Activated CD8-positive, alpha-beta T cell treated with anti-CD3 and anti-CD28 coated beads for 36 hours (primary cell): ENCODE results near the gene PTPRCAP. TPM values are rescaled to one million over a fixed set of nuclear protein-coding genes. Genes with fewer than 3 reads are reported as not detected.
"Not testable (repeated sequence)": the region's sequence is repeated elsewhere in the genome, so short reads cannot be mapped to it uniquely, and the experiment has no call there.

ENCODE experiments used
- ATAC-seq: fragments of 200-7000 bp; cut with Tn5 transposase; one replicate; pipeline ENCODE4 v1.10.0; 2021; ENCODE audit warnings: mild to moderate bottlenecking, moderate library complexity
- CTCF ChIA-PET: fragments of 350-600 bp; sonication (Branson Sonifier 250); formaldehyde crosslinking; loops from one replicate; lab custom pipeline; 2021; ENCODE audit warnings: antibody characterized with exemption; lab: Charles Lee
- POLR2A ChIA-PET: fragments of 350-600 bp; sonication (Branson Sonifier 250); formaldehyde crosslinking; loops from one replicate; lab custom pipeline; 2021; ENCODE audit warnings: antibody characterized with exemption; lab: Charles Lee
- DNase-seq: peaks from one replicate; pipeline ENCODE4 v3.0.0-alpha.2; 2020
- H3K27ac Mint-ChIP-seq: one replicate; pipeline ENCODE4 v1.8.0; 2021; ENCODE audit warnings: mild to moderate bottlenecking, mixed read lengths
- H3K27me3 Mint-ChIP-seq: one replicate; pipeline ENCODE4 v1.8.0; 2021; ENCODE audit warnings: mixed read lengths
- H3K36me3 Mint-ChIP-seq: one replicate; pipeline ENCODE4 v1.8.0; 2021; ENCODE audit warnings: low read depth, mixed read lengths
- H3K4me1 Mint-ChIP-seq: one replicate; pipeline ENCODE4 v1.8.0; 2021; ENCODE audit warnings: low read depth, mixed read lengths
- H3K4me3 Mint-ChIP-seq: one replicate; pipeline ENCODE4 v1.8.0; 2021; ENCODE audit warnings: mild to moderate bottlenecking, moderate library complexity, mixed read lengths
- H3K9me3 Mint-ChIP-seq: one replicate; pipeline ENCODE4 v1.8.0; 2021; ENCODE audit warnings: mixed read lengths
- intact Hi-C: fragments of 100-400 bp; cut with micrococcal nuclease; formaldehyde crosslinking; loops from one replicate; pipeline ENCODE4 v1.10.0; 2022
- total RNA-seq, 2 experiments: library from RNA; stranded (reverse); gene quantifications; one replicate each; pipeline ENCODE4 v1.2.3, GENCODE V29; 2021
- TF ChIP-seq, protein P1 (sequence below): fragments of 200-600 bp; IDR thresholded peaks from one replicate; pipeline ENCODE4 v1.8.0; 2022; ENCODE audit warnings: antibody characterized with exemption, mild to moderate bottlenecking

The PTPRCAP gene
- total RNA-seq, 2 experiments from 2014 or later = 107 to 114 TPM

DNA sequence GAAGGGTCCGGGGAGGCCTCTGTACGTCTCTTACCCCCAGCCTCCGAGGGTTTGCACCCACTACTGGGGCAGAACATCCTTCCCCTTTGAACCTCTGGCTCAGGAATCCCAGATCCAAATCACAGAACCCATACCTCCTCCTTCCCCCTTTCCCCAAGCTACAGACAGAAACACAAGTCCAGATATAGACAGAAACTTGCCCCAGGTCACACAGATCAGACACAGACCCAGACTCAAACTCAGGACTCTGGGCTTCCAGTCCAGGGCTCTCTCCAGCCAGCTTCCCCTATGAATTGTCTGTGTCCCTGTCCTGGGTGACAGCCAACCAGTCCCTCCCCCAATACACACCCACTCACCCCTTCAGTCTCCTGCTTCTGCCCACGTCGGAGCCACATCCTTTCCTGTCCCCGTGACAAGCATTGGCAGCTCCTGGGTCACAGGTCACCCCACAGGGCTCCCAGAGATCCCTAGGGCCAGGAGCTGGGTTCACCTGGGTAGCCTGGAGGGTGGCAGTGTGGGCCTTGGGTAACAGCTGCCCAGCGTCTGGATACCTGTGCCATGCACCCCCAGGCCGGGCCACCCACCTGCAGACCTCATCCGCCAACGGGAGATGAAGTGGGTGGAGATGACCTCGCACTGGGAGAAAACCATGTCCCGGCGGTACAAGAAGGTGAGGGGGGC, 32.8 kb downstream of the PTPRCAP start:
- TF ChIP-seq, protein P1, sequence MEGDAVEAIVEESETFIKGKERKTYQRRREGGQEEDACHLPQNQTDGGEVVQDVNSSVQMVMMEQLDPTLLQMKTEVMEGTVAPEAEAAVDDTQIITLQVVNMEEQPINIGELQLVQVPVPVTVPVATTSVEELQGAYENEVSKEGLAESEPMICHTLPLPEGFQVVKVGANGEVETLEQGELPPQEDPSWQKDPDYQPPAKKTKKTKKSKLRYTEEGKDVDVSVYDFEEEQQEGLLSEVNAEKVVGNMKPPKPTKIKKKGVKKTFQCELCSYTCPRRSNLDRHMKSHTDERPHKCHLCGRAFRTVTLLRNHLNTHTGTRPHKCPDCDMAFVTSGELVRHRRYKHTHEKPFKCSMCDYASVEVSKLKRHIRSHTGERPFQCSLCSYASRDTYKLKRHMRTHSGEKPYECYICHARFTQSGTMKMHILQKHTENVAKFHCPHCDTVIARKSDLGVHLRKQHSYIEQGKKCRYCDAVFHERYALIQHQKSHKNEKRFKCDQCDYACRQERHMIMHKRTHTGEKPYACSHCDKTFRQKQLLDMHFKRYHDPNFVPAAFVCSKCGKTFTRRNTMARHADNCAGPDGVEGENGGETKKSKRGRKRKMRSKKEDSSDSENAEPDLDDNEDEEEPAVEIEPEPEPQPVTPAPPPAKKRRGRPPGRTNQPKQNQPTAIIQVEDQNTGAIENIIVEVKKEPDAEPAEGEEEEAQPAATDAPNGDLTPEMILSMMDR = no peak
- Mint-ChIP-seq H3K36me3 (peaks cover 56% of the 10 kb centered on the region), H3K4me1 (peaks cover 41% of the 10 kb centered on the region), H3K9me3 (no peaks in the 10 kb centered on the region), H3K27me3 (no peaks in the 10 kb centered on the region), H3K4me3 (peak overlapping the region; percentile 87), H3K27ac (peak overlapping the region; percentile 86)
- POLR2A ChIA-PET = interaction anchor here (0.7 to 6.6 kb wide), 12 partner anchors 8 to 164 kb away, joined by 3 to 130 read pairs (median 4); partner anchors contain the start of gene PTPRCAP
- intact Hi-C loops = loop anchor here (10.0 kb wide), 1 partner anchor 80 kb away; the partner anchor contains the start of gene AIP
- DNase-seq (peak; percentile 78), ATAC-seq (no peak)
- CTCF ChIA-PET = interaction anchor here (0.8 to 3.5 kb wide), 11 partner anchors 8 to 117 kb away, joined by 3 to 18 read pairs (median 5); partner anchors contain the start of genes RAD9A and TMEM134

DNA sequence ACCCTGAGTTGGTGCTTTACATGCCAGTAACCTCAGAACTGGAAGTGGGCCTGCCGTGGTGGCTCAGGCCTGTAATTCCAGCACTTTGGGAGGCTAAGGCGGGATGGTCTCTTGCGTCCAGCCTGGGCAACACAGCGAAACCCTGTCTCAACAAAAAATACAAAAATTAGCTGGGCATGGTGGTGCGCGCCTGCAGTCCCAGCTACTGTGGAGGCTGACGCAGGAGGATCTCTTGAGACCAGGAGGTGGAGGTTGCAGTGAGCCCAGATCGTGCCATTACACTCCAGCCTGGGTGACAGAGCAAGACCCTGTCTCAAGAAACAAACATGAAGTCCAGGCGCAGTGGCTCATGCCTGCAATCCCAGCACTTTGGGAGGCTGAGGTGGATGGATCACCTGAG, 34.4 kb downstream of the PTPRCAP start:
- ATAC-seq, H3K27me3 Mint-ChIP-seq, H3K9me3 Mint-ChIP-seq: not testable (repeated sequence)
- ChIA-PET POLR2A (interaction anchor here (0.6 to 6.6 kb wide), 10 partner anchors 9 to 128 kb away, joined by 3 to 130 read pairs (median 11); partner anchors contain the start of genes PTPRCAP and RAD9A), CTCF (interaction anchor here (0.9 to 3.5 kb wide), 6 partner anchors 10 to 82 kb away, joined by 3 to 21 read pairs (median 6); partner anchors contain the start of gene TMEM134)
- peak; percentile 19 for DNase-seq
- Mint-ChIP-seq H3K27ac (peak overlapping the region; percentile 86), H3K4me3 (peak overlapping the region; percentile 87), H3K36me3 (peaks cover 59% of the 10 kb centered on the region), H3K4me1 (peaks cover 38% of the 10 kb centered on the region)
- intact Hi-C loops = loop anchor here (10.0 kb wide), 1 partner anchor 82 kb away; the partner anchor contains the start of gene AIP

DNA sequence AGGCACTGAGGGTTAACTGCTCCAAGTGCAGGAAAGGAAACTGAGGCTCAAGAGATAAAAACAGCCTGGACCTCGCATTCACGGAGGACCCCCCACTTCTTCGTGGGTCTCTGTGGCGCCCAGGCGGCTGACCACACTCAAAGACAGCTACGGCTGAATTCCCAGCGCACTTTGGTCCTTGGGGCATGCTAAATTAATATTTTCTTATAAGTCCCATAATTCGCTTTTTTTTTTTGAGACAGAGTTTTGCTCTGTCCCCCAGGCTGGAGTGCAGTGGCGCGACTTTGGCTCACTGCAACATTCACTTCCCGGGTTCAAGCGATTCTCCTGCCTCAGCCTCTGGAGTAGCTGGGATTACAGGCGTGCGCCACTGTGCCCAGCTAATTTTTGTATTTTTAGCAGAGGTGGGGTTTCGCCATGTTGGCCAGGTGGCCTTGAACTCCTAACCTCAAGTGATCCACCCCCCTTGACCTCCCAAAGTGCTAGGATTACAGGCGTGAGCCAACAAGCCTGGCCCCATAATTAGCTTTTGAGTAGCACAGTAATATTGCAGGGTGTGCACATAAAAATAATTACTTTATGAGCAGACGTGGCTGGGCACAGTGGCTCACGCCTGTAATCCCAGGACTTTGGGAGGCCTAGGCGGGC, 35.2 kb downstream of the PTPRCAP start:
- intact Hi-C loops = loop anchor here (10.0 kb wide), 1 partner anchor 82 kb away; the partner anchor contains the start of gene AIP
- not testable (repeated sequence) for DNase-seq, H3K9me3 Mint-ChIP-seq, ATAC-seq, H3K27me3 Mint-ChIP-seq
- ChIA-PET CTCF (interaction anchor here (0.7 to 3.5 kb wide), 18 partner anchors 10 to 181 kb away, joined by 3 to 21 read pairs (median 6); partner anchors contain the start of genes GSTP1, PITPNM1, POLD4 and PTPRCAP), POLR2A (interaction anchor here (0.6 to 6.6 kb wide), 17 partner anchors 10 to 162 kb away, joined by 3 to 130 read pairs (median 6); partner anchors contain the start of genes PITPNM1, PTPRCAP, RAD9A and RPS6KB2)
- H3K27ac Mint-ChIP-seq = peak overlapping the region; percentile 86
- H3K4me3 Mint-ChIP-seq = peak overlapping the region; percentile 87
- peaks cover 39% of the 10 kb centered on the region for H3K4me1 Mint-ChIP-seq
- H3K36me3 Mint-ChIP-seq = peaks cover 58% of the 10 kb centered on the region

DNA sequence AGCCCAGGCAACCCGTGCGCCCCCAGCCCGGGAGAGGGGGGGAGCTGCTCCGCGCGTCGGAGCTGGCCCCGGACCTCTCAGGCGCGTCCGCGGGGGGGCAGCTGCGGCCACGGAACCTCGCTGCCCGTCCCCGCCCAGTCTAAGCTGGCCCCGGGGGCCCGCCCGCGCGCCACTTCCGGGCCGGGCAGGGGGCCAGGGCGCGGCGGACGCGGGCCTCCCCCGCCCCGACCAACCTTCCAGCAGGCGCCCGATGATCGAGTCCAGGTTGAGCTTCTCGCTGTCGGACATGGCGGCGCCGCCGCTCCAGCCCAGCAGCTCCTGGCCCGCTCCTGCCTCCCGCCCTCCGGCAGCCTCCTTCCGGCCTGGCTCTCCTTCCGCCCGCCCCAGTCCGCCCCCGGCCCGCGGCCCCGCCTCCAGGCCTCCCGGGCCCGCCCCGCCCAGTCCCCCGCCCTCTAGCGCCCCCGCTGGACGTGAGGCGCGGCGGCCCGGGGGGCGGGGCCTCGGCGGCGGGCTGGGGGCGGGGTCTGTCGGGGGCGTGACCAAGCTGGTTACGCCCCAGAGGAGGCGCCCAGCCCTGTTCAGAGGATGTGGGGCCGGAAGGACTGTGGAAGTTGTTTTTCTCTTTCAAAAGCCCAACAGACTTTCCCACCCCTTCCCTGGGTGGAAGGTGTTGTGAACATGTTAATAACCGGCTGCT, 35.8 kb downstream of the PTPRCAP start, which contains the start of gene PPP1CA:
TSS of gene PPP1CA (minus strand) at position 364 of the 697 bp plus-strand sequence. CDS start at position 288, 76 bp downstream.
- ChIA-PET POLR2A (interaction anchor here (0.6 to 6.6 kb wide), 20 partner anchors 10 to 178 kb away, joined by 3 to 130 read pairs (median 4); partner anchors contain the start of genes AIP, PITPNM1, PTPRCAP and RAD9A), CTCF (interaction anchor here (0.7 to 3.5 kb wide), 21 partner anchors 10 to 182 kb away, joined by 3 to 21 read pairs (median 6); partner anchors contain the start of genes GSTP1, PITPNM1, POLD4 and PTPRCAP)
- DNase-seq (peak; percentile 91), ATAC-seq (peak; percentile 73)
- H3K36me3 Mint-ChIP-seq = peaks cover 56% of the 10 kb centered on the region
- peaks cover 40% of the 10 kb centered on the region for H3K4me1 Mint-ChIP-seq
- intact Hi-C loops = loop anchor here (10.0 kb wide), 1 partner anchor 83 kb away; the partner anchor contains the start of gene AIP
- TF ChIP-seq, protein P1 = peak; percentile 46
- H3K4me3 Mint-ChIP-seq = peak within 1 kb of the TSS; percentile 87
- H3K9me3 Mint-ChIP-seq = no peaks in the 10 kb centered on the region
- no peaks in the 10 kb centered on the region for H3K27me3 Mint-ChIP-seq
- peak within 1 kb of the TSS; percentile 86 for H3K27ac Mint-ChIP-seq

DNA sequence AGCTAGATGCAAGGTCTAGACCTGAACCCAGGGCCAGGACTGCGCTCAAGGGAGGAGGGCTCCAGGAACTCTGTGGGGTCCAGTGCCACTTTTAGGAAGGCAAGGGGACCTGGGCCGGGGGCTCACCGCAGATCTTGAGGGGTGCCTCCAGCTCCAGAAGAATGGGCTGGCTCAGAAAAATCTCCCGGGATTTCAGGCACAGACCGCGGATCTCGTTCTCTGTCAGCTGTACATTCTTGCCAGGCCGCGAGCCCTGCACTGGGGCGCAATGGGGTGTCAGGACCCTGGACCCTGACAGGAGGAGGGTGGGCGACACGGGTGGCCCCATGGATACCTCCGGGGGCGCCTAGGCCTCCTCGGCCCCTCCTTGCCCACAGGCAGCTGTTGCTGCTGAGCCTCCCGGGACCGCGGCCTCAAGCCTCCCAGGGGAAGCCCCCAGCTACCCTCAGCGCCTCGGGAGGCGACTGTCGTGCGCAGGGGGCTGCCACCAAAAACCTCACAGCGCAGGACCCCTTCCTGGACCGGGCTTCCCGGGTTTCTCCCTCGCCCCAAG, 36.5 kb downstream of the PTPRCAP start:
- Mint-ChIP-seq H3K9me3 (no peaks in the 10 kb centered on the region), H3K4me1 (peaks cover 40% of the 10 kb centered on the region), H3K27me3 (no peaks in the 10 kb centered on the region), H3K4me3 (peak overlapping the region; percentile 86), H3K27ac (peak overlapping the region; percentile 84), H3K36me3 (peaks cover 50% of the 10 kb centered on the region)
- peak; percentile 45 for DNase-seq
- CTCF ChIA-PET = interaction anchor here (0.7 to 3.5 kb wide), 20 partner anchors 9 to 246 kb away, joined by 3 to 21 read pairs (median 6); partner anchors contain the start of genes PITPNM1, POLD4, PTPRCAP and RAD9A
- POLR2A ChIA-PET = interaction anchor here (0.7 to 7.9 kb wide), 20 partner anchors 7 to 179 kb away, joined by 3 to 130 read pairs (median 5); partner anchors contain the start of genes AIP, PITPNM1, PTPRCAP and RAD9A
- TF ChIP-seq, protein P1 = no peak
- ATAC-seq = peak; percentile 1
- intact Hi-C loops = loop anchor here (10.0 kb wide), 1 partner anchor 84 kb away; the partner anchor contains the start of gene AIP
